ACHN (cell line): ENCODE measurements around the gene TGFA.

Experiments used
- DNase-seq: peaks from one replicate; pipeline ENCODE4 v3.0.0-alpha.2; 2015
- in situ Hi-C: cut with HindIII; loops from 2 replicates; pipeline ENCODE4 v1.10.0; 2017; ENCODE audit warnings: low sequenced_read_pairs, low pct_ligation_motif_present, low pct_unique_long_range_greater_than_20kb

The TGFA gene

GRCh38 chr2:70528929-70529328 lies 24.7 kb downstream of the TGFA start:
- in situ Hi-C loops: no loop called here
- DNase-seq: no peak

- no peak for DNase-seq
- in situ Hi-C loops: no loop called here
Measured at GRCh38 chr2:70528276-70528675, 25.4 kb downstream of the TGFA start.

GRCh38 chr2:70527447-70528080 lies 26.1 kb downstream of the TGFA start:
- in situ Hi-C loops: no loop called here
- peak; percentile 82 for DNase-seq

GRCh38 chr2:70526126-70526525 lies 27.5 kb downstream of the TGFA start:
- in situ Hi-C loops: no loop called here
- no peak for DNase-seq

GRCh38 chr2:70525032-70525431 lies 28.6 kb downstream of the TGFA start:
- in situ Hi-C loops: no loop called here
- DNase-seq: peak; percentile 93

GRCh38 chr2:70523996-70524965 lies 29.3 kb downstream of the TGFA start:
- peak; percentile 99 for DNase-seq
- in situ Hi-C loops: no loop called here

GRCh38 chr2:70523672-70523995 lies 30.0 kb downstream of the TGFA start:
- in situ Hi-C loops: no loop called here
- DNase-seq: no peak

GRCh38 chr2:70522627-70523026 lies 31.0 kb downstream of the TGFA start:
- no peak for DNase-seq
- in situ Hi-C loops: no loop called here

- DNase-seq: no peak
Measured at GRCh38 chr2:70520825-70521224, 32.8 kb downstream of the TGFA start.

GRCh38 chr2:70519453-70519852 lies 34.2 kb downstream of the TGFA start:
- in situ Hi-C loops: no loop called here
- DNase-seq: no peak

More at GRCh38 chr2:70520825-70521224, 32.8 kb downstream of the TGFA start:
- in situ Hi-C loops: no loop called here

- in situ Hi-C loops: no loop called here
- no peak for DNase-seq
Measured at GRCh38 chr2:70518557-70518956, 35.1 kb downstream of the TGFA start.

GRCh38 chr2:70517804-70518203 lies 35.8 kb downstream of the TGFA start:
- in situ Hi-C loops: no loop called here
- no peak for DNase-seq

- in situ Hi-C loops: no loop called here
- peak; percentile 50 for DNase-seq
Measured at GRCh38 chr2:70516596-70516995, 37.0 kb downstream of the TGFA start.

- in situ Hi-C loops: no loop called here
- DNase-seq: no peak
Measured at GRCh38 chr2:70515938-70516337, 37.7 kb downstream of the TGFA start.

GRCh38 chr2:70514612-70515055 lies 39.0 kb downstream of the TGFA start:
- in situ Hi-C loops: no loop called here
- no peak for DNase-seq

GRCh38 chr2:70513738-70514137 lies 39.9 kb downstream of the TGFA start:
- in situ Hi-C loops: no loop called here
- DNase-seq: no peak

GRCh38 chr2:70511971-70512729 lies 41.5 kb downstream of the TGFA start:
- DNase-seq: no peak
- in situ Hi-C loops: no loop called here

- in situ Hi-C loops: no loop called here
- DNase-seq: no peak
Measured at GRCh38 chr2:70510313-70510712, 43.3 kb downstream of the TGFA start.

- no peak for DNase-seq
- in situ Hi-C loops: no loop called here
Measured at GRCh38 chr2:70509565-70509964, 44.1 kb downstream of the TGFA start.
